B cell (primary cell): ENCODE results near the gene ABR. TPM values are rescaled to one million over a fixed set of nuclear protein-coding genes. Genes with fewer than 3 reads are reported as not detected.
A peak's percentile ranks its signal among the peaks of the same experiment; 100 is the strongest.

ENCODE experiments used
- ATAC-seq: fragments of 200-7000 bp; cut with Tn5 transposase; one replicate; pipeline ENCODE4 v1.10.0; 2021; ENCODE audit warnings: low read depth, mild to moderate bottlenecking, moderate number of reproducible peaks, moderate library complexity
- CTCF ChIA-PET: fragments of 350-600 bp; sonication (Branson Sonifier 250); formaldehyde crosslinking; loops from one replicate; lab custom pipeline; 2021; ENCODE audit warnings: antibody characterized with exemption, inconsistent platforms; lab: Charles Lee
- POLR2A ChIA-PET: fragments of 350-600 bp; sonication (Branson Sonifier 250); formaldehyde crosslinking; loops from one replicate; lab custom pipeline; 2021; ENCODE audit warnings: antibody characterized with exemption; lab: Charles Lee
- DNase-seq: peaks from one replicate; pipeline ENCODE4 v3.0.0; 2013
- H2AFZ ChIP-seq: 2 replicates; pipeline ENCODE4 v1.6.1; 2012; ENCODE audit warnings: mild to moderate bottlenecking, low read depth, low read length; ENCODE audit not compliant: insufficient read depth, poor library complexity, severe bottlenecking
- H3K27ac ChIP-seq, 2 donors: 1 replicate in 1 of 2; 2 replicates in 1 of 2; pipeline ENCODE4 v1.5.1; 2012 to 2013; ENCODE audit warnings: low read length in 2 of 2, mild to moderate bottlenecking in 2 of 2, moderate library complexity in 1 of 2
- H3K27me3 ChIP-seq, 4 experiments: fragments of 200-600 bp in 1 of 4; sonication (generic) in 1 of 4; replicated peaks in 1 of 4; 1 replicate in 2 of 4; 2 replicates in 2 of 4; pipeline versions ENCODE4 v1.6.1 to v1.7.0; 2013 to 2016; ENCODE audit warnings: low read length in 3 of 4, mild to moderate bottlenecking in 2 of 4, mixed read lengths in 1 of 4, moderate library complexity in 1 of 4; ENCODE audit not compliant: insufficient read depth in 4 of 4, control insufficient read depth in 3 of 4; ENCODE audit errors: control extremely low read depth in 1 of 4
- H3K36me3 ChIP-seq, 2 experiments: replicated peaks in 1 of 2; 1 replicate in 1 of 2; 2 replicates in 1 of 2; pipeline versions ENCODE4 v1.6.1 to v1.7.1; 2013; ENCODE audit warnings: low read length in 1 of 2; ENCODE audit not compliant: insufficient read depth in 2 of 2, control insufficient read depth in 1 of 2; ENCODE audit errors: control extremely low read depth in 1 of 2, extremely low read depth in 1 of 2
- H3K4me1 ChIP-seq, 2 donors: fragments of 200-600 bp in 1 of 2; sonication (generic) in 1 of 2; 1 replicate in 1 of 2; 2 replicates in 1 of 2; pipeline versions ENCODE4 v1.5.1 to v1.6.1; 2013 to 2017; ENCODE audit warnings: low read length in 2 of 2; ENCODE audit not compliant: control insufficient read depth in 2 of 2, insufficient read depth in 2 of 2
- H3K4me2 ChIP-seq: replicated peaks from 2 replicates; pipeline ENCODE3; 2012; ENCODE audit warnings: mild to moderate bottlenecking, low read depth, low read length; ENCODE audit not compliant: poor library complexity, severe bottlenecking
- H3K4me3 ChIP-seq, 5 experiments: fragments of 200-600 bp in 1 of 5; sonication (generic) in 1 of 5; 1 replicate in 3 of 5; 2 replicates in 2 of 5; pipeline versions ENCODE4 v1.5.1 to v1.7.0; 2011 to 2016; ENCODE audit warnings: low read length in 4 of 5, mild to moderate bottlenecking in 4 of 5, low read depth in 2 of 5, control low read depth in 1 of 5, moderate library complexity in 1 of 5; ENCODE audit not compliant: insufficient read depth in 1 of 5; ENCODE audit errors: control extremely low read depth in 1 of 5, extremely low read depth in 1 of 5
- H3K79me2 ChIP-seq: fragments of 200-600 bp; sonication (generic); one replicate; pipeline ENCODE4 v1.6.0; 2016; ENCODE audit warnings: low read length; ENCODE audit not compliant: control insufficient read depth, insufficient read depth
- H3K9ac ChIP-seq: fragments of 200-600 bp; sonication (generic); 2 replicates; pipeline ENCODE4 v1.6.1; 2017; ENCODE audit warnings: mild to moderate bottlenecking, low read length, moderate library complexity
- H3K9me3 ChIP-seq, 3 donors: one replicate each; pipeline versions ENCODE4 v1.6.1 to v1.7.1; 2013; ENCODE audit warnings: low read length in 2 of 3; ENCODE audit not compliant: control insufficient read depth in 2 of 3, insufficient read depth in 1 of 3; ENCODE audit errors: control extremely low read depth in 1 of 3
- H4K20me1 ChIP-seq: 2 replicates; pipeline ENCODE4 v1.6.0; 2012; ENCODE audit warnings: mild to moderate bottlenecking, low read length; ENCODE audit not compliant: insufficient read depth, control insufficient read depth, poor library complexity, severe bottlenecking
- H3K27ac Mint-ChIP-seq: one replicate; pipeline ENCODE4 v1.8.0; 2021; ENCODE audit warnings: mixed read lengths
- H3K27me3 Mint-ChIP-seq: one replicate; pipeline ENCODE4 v1.8.0; 2021; ENCODE audit warnings: mixed read lengths
- H3K4me1 Mint-ChIP-seq: one replicate; pipeline ENCODE4 v1.8.0; 2021; ENCODE audit warnings: mixed read lengths
- H3K4me3 Mint-ChIP-seq: one replicate; pipeline ENCODE4 v1.8.0; 2021; ENCODE audit warnings: mixed read lengths
- H3K9me3 Mint-ChIP-seq: one replicate; pipeline ENCODE4 v1.8.0; 2022; ENCODE audit warnings: mixed read lengths; ENCODE audit not compliant: insufficient read depth
- CTCF ChIP-seq: fragments of 200-600 bp; IDR thresholded peaks from one replicate; pipeline ENCODE4 v1.8.0; 2022; ENCODE audit warnings: antibody characterized with exemption, mild to moderate bottlenecking
- EZH2 ChIP-seq: IDR thresholded peaks from 2 replicates; pipeline ENCODE4 v1.6.1; 2012; ENCODE audit warnings: borderline replicate concordance, low read depth, mild to moderate bottlenecking, moderate library complexity, low read length; ENCODE audit not compliant: insufficient read depth, poor library complexity, severe bottlenecking
- WGBS: methylation state at CpG from one replicate; pipeline ENCODE4 v1.1.5; 2013; ENCODE audit warnings: missing lambda C conversion rate; ENCODE audit not compliant: insufficient coverage; 5-methylcytosine and 5-hydroxymethylcytosine counted together
- intact Hi-C: fragments of 100-400 bp; cut with micrococcal nuclease; formaldehyde crosslinking; loops from one replicate; pipeline ENCODE4 v1.10.0; 2022
- polyA plus RNA-seq: library from polyadenylated mRNA; depleted of rRNA; stranded (reverse); fragments of >200 nt; gene quantifications from 2 replicates; pipeline ENCODE4 v1.2.3, GENCODE V29; 2012
- total RNA-seq, 2 donors: library from RNA; stranded (reverse); fragments of 120-200 nt in 1 of 2; gene quantifications; 1 replicate in 1 of 2; 2 replicates in 1 of 2; pipeline versions ENCODE4 v1.2.3 to v1.2.4, GENCODE V29; 2013 to 2022

Gene ABR
- total and polyA plus RNA-seq, 2 donors (not counting 1 experiment from before 2014, with no cell fraction given), result 79.8 to 262 TPM

- DNase-seq (peak; percentile 58), ATAC-seq (peak; percentile 22)
- H4K20me1 ChIP-seq, result peaks cover 51% of the 10 kb centered on the region
- peak overlapping the region; percentile 69 for H2AFZ ChIP-seq
- H3K9ac ChIP-seq, result peak overlapping the region; percentile 83
- H3K27me3 Mint-ChIP-seq, result peaks cover 7% of the 10 kb centered on the region
- peak overlapping the region in 4 of 5 experiments; percentile 31 to 80 (median 66) for H3K4me3 ChIP-seq
- H3K4me1 ChIP-seq, result peaks cover 25 to 32% of the 10 kb centered on the region in 2 donors
- POLR2A ChIA-PET, result interaction anchor here (0.6 to 3.4 kb wide), 7 partner anchors 12 to 48 kb away, joined by 5 to 24 read pairs (median 8); no protein-coding TSS in a partner anchor
- peaks cover 2 to 18% of the 10 kb centered on the region in 2 experiments for H3K36me3 ChIP-seq
- H3K4me1 Mint-ChIP-seq, result peaks cover 41% of the 10 kb centered on the region
- peaks cover 0 to 11% (median 0%) of the 10 kb centered on the region in 4 experiments for H3K27me3 ChIP-seq
- peak overlapping the region; percentile 95 for H3K4me3 Mint-ChIP-seq
- peak overlapping the region in 1 of 2 donors; percentile 82 for H3K27ac ChIP-seq
- no peaks in the 10 kb centered on the region for H3K9me3 ChIP-seq
- CTCF ChIA-PET, result interaction anchor here (0.8 to 4.4 kb wide), 11 partner anchors 11 to 346 kb away, joined by 3 to 42 read pairs (median 8); no protein-coding TSS in a partner anchor
- H3K27ac Mint-ChIP-seq, result no peak overlapping the region
- WGBS, result under 1% methylated on average over 79 of the region's 79 CpGs
- TF ChIP-seq CTCF (no peak), EZH2 (no peak)
- no peaks in the 10 kb centered on the region for H3K9me3 Mint-ChIP-seq
- intact Hi-C loops, result loop anchor here (1.0 to 2.0 kb wide), 5 partner anchors 16 to 364 kb away; no protein-coding TSS in a partner anchor
- H3K4me2 ChIP-seq, result peak overlapping the region; percentile 81
- peaks cover 43% of the 10 kb centered on the region for H3K79me2 ChIP-seq
Observed at GRCh38 chr17:1228781-1229348, 49.1 kb upstream of the ABR start.
